HG03442 (cell line): Measurements from ENCODE around the gene MVB12A.

Experiments used
- ATAC-seq: cut with Tn5 transposase; IDR thresholded peaks from one replicate; pipeline ENCODE4 v1.9.1; 2021; ENCODE audit warnings: mild to moderate bottlenecking, moderate library complexity; ENCODE audit not compliant: unreplicated experiment

The MVB12A gene

GRCh38 chr19:17441241-17442021 is 21.6 kb downstream of the MVB12A start:
- no peak for ATAC-seq

GRCh38 chr19:17445526-17446165 is 25.8 kb downstream of the MVB12A start:
- no peak for ATAC-seq

- ATAC-seq: no peak
Observed at GRCh38 chr19:17447704-17448130, 27.9 kb downstream of the MVB12A start.

GRCh38 chr19:17448131-17448967 is 28.5 kb downstream of the MVB12A start, which contains the start of gene TMEM221:
TMEM221 (minus strand) TSS chr19:17448668; CDS start chr19:17448462, 206 bp downstream.
- no peak for ATAC-seq

GRCh38 chr19:17450264-17451075 is 30.6 kb downstream of the MVB12A start:
- no peak for ATAC-seq

GRCh38 chr19:17451820-17452219 is 32.0 kb downstream of the MVB12A start:
- no peak for ATAC-seq

GRCh38 chr19:17454576-17455071 is 34.8 kb downstream of the MVB12A start:
- ATAC-seq: no peak

- ATAC-seq: no peak
Observed at GRCh38 chr19:17455308-17456123, 35.7 kb downstream of the MVB12A start.

- ATAC-seq: no peak
Observed at GRCh38 chr19:17456127-17456526, 36.3 kb downstream of the MVB12A start.

GRCh38 chr19:17457616-17458015 is 37.8 kb downstream of the MVB12A start:
- ATAC-seq: no peak

- no peak for ATAC-seq
Observed at GRCh38 chr19:17458970-17459369, 39.1 kb downstream of the MVB12A start.

- no peak for ATAC-seq
Observed at GRCh38 chr19:17460372-17461230, 40.8 kb downstream of the MVB12A start, which contains the start of gene NXNL1. NXNL1 (minus strand) TSS chr19:17460926; CDS start chr19:17460869, 57 bp downstream.

- no peak for ATAC-seq
Observed at GRCh38 chr19:17466487-17466850, 46.6 kb downstream of the MVB12A start.

- no peak for ATAC-seq
Observed at GRCh38 chr19:17467471-17468301, 47.8 kb downstream of the MVB12A start.

GRCh38 chr19:17468302-17469091 is 48.6 kb downstream of the MVB12A start:
- ATAC-seq: no peak

- ATAC-seq: no peak
Observed at GRCh38 chr19:17469092-17469480, 49.2 kb downstream of the MVB12A start.
